Keratinocyte (primary cell): Measurements from ENCODE around the gene BLMH. TPM values are rescaled to one million over a fixed set of nuclear protein-coding genes. Genes with fewer than 3 reads are reported as not detected.

Source experiments
- DNase-seq: peaks from one replicate; pipeline ENCODE4 v3.0.0-alpha.2; 2011; ENCODE audit warnings: low read depth, missing footprints, low spot score
- FAIRE-seq: peaks from 2 replicates; lab custom pipeline; 2011; peaks lifted over from hg19 to GRCh38; lab: Jason Lieb, UNC
- H2AFZ ChIP-seq: 2 replicates; pipeline ENCODE4 v1.6.0; 2012; ENCODE audit warnings: low read length, control low read depth, inconsistent platforms; ENCODE audit not compliant: control insufficient read depth
- H3K27ac ChIP-seq: 2 replicates; pipeline ENCODE4 v1.5.1; 2011; ENCODE audit warnings: low read length; ENCODE audit not compliant: control insufficient read depth, insufficient read depth
- H3K27me3 ChIP-seq: 3 replicates; pipeline ENCODE4 v1.6.0; 2011; ENCODE audit warnings: low read length; ENCODE audit not compliant: control insufficient read depth, insufficient read depth; ENCODE audit errors: extremely low read depth
- H3K36me3 ChIP-seq, 2 experiments: 2 replicates in 1 of 2; 3 replicates in 1 of 2; pipeline ENCODE4 v1.5.1; 2011; ENCODE audit warnings: low read length in 2 of 2, mild to moderate bottlenecking in 1 of 2; ENCODE audit not compliant: control insufficient read depth in 2 of 2, insufficient read depth in 2 of 2; ENCODE audit errors: extremely low read depth in 1 of 2
- H3K4me1 ChIP-seq: 3 replicates; pipeline ENCODE4 v1.5.1; 2011; ENCODE audit warnings: low read length; ENCODE audit not compliant: control insufficient read depth, insufficient read depth; ENCODE audit errors: extremely low read depth
- H3K4me2 ChIP-seq: 3 replicates; pipeline ENCODE4 v1.6.0; 2011; ENCODE audit warnings: low read depth, low read length; ENCODE audit not compliant: control insufficient read depth, insufficient read depth; ENCODE audit errors: extremely low read depth
- H3K4me3 ChIP-seq, 3 experiments: fragments of 200-600 bp in 1 of 3; sonication (generic) in 1 of 3; 2 replicates in 2 of 3; 3 replicates in 1 of 3; pipeline ENCODE4 v1.5.1; 2011 to 2016; ENCODE audit warnings: low read length in 3 of 3, mild to moderate bottlenecking in 3 of 3, control low read depth in 2 of 3, inconsistent platforms in 1 of 3, low read depth in 1 of 3, mixed read lengths in 1 of 3, mixed run types in 1 of 3, moderate library complexity in 1 of 3; ENCODE audit not compliant: control insufficient read depth in 2 of 3, insufficient read depth in 2 of 3; ENCODE audit errors: extremely low read depth in 1 of 3
- H3K79me2 ChIP-seq: 2 replicates; pipeline ENCODE4 v1.6.0; 2012; ENCODE audit warnings: low read length; ENCODE audit not compliant: control insufficient read depth, insufficient read depth
- H3K9ac ChIP-seq: 3 replicates; pipeline ENCODE4 v1.6.0; 2011; ENCODE audit warnings: low read length; ENCODE audit not compliant: control insufficient read depth, insufficient read depth; ENCODE audit errors: extremely low read depth
- H3K9me1 ChIP-seq: 3 replicates; pipeline ENCODE4 v1.6.0; 2011; ENCODE audit warnings: low read length; ENCODE audit not compliant: control insufficient read depth, insufficient read depth; ENCODE audit errors: extremely low read depth
- H3K9me3 ChIP-seq: 2 replicates; pipeline ENCODE4 v1.5.1; 2012; ENCODE audit warnings: low read depth, low read length; ENCODE audit not compliant: control insufficient read depth
- H4K20me1 ChIP-seq: 3 replicates; pipeline ENCODE4 v1.6.0; 2011; ENCODE audit warnings: low read length; ENCODE audit not compliant: control insufficient read depth, insufficient read depth; ENCODE audit errors: extremely low read depth
- CTCF ChIP-seq, 3 experiments: IDR thresholded peaks in 1 of 3; conservative IDR thresholded peaks in 1 of 3; optimal IDR thresholded peaks in 1 of 3; 2 replicates in 2 of 3; 3 replicates in 1 of 3; pipeline versions ENCODE3 to v1.5.1; 2011; ENCODE audit warnings: low read length in 3 of 3, mild to moderate bottlenecking in 3 of 3, moderate library complexity in 2 of 3, control low read depth in 1 of 3, inconsistent platforms in 1 of 3; ENCODE audit not compliant: insufficient read depth in 2 of 3; ENCODE audit errors: extremely low read depth in 1 of 3
- EZH2 ChIP-seq: IDR thresholded peaks from one replicate; pipeline ENCODE4 v1.6.1; 2012; ENCODE audit warnings: inconsistent platforms, mild to moderate bottlenecking, low read length, moderate library complexity
- dilution Hi-C: fragments of 300-500 bp; cut with MboI; formaldehyde crosslinking; loops from one replicate; pipeline ENCODE4 v1.7.0; 2020; ENCODE audit warnings: low sequenced_read_pairs; ENCODE audit not compliant: extremely low pct_ligation_motif_present
- polyA plus RNA-seq, 5 experiments: library from polyadenylated mRNA; depleted of rRNA in 3 of 5; stranded (reverse) in 3 of 5; stranded (forward) in 1 of 5; unstranded in 1 of 5; fragments of >200 nt; gene quantifications; 1 replicate in 1 of 5; 2 replicates in 3 of 5; 3 replicates in 1 of 5; pipeline versions ENCODE4 v1.2.1 to v1.2.3, GENCODE V29; 2011 to 2012; ENCODE audit warnings: missing spikeins in 2 of 5, low read depth in 1 of 5, low replicate concordance in 1 of 5
- small RNA-seq, 3 experiments: library from RNA; depleted of rRNA; stranded (forward); fragments of <200 nt; gene quantifications; one replicate each; pipeline ENCODE3, GENCODE V24; 2012; ENCODE audit warnings: low read depth in 3 of 3, low replicate concordance in 1 of 3; ENCODE audit not compliant: insufficient read length in 3 of 3

The BLMH gene
- polyA plus RNA-seq, 1 donor (not counting 4 experiments of a cell fraction or from before 2014, with no cell fraction given), result 4.2 TPM

DNA sequence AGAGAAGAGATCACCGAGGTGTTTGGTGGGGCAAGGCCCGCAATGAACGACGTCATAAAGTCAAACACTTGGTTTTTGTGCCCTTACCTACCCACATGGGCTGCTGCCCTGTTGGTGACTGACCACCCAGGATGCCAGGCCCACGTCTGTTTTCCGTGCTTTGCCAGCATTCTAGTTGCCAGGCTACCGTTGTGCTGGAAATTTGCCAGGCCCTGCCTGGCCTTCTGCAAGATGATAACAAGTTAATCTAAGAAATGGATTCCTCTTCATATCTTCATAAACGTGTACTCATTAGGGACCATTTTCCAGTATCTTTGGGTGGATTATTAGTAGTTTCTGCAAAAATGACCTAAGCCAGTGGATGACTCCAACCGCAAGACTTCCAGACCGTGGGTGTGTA lies 91.6 kb downstream of the BLMH start:
- no peaks in the 10 kb centered on the region for H3K9me3 ChIP-seq
- H4K20me1 ChIP-seq, result no peaks in the 10 kb centered on the region
- no peak overlapping the region for H3K9ac ChIP-seq
- H3K4me3 ChIP-seq, result no peak overlapping the region
- no peak overlapping the region for H3K27ac ChIP-seq
- no peaks in the 10 kb centered on the region for H3K36me3 ChIP-seq
- no peaks in the 10 kb centered on the region for H3K79me2 ChIP-seq
- no peak for TF ChIP-seq EZH2
- TF ChIP-seq CTCF (optimal IDR thresholded peaks at IDR 0.05 in 1 of 3, IDR thresholded peaks at IDR 0.05 in 1 of 3, conservative IDR thresholded peaks at IDR 0.05 in 1 of 3; ENCODE audit: extremely low read depth in 1 of 3, insufficient read depth in 2 of 3, low read length in 3 of 3), result no peak
- FAIRE-seq (no peak), DNase-seq (no peak)
- H3K9me1 ChIP-seq, result no peaks in the 10 kb centered on the region
- no peaks in the 10 kb centered on the region for H3K4me1 ChIP-seq
- H2AFZ ChIP-seq, result no peak overlapping the region
- dilution Hi-C loops, result no loop called here
- peaks cover 10% of the 10 kb centered on the region for H3K27me3 ChIP-seq
- H3K4me2 ChIP-seq, result no peak overlapping the region

DNA sequence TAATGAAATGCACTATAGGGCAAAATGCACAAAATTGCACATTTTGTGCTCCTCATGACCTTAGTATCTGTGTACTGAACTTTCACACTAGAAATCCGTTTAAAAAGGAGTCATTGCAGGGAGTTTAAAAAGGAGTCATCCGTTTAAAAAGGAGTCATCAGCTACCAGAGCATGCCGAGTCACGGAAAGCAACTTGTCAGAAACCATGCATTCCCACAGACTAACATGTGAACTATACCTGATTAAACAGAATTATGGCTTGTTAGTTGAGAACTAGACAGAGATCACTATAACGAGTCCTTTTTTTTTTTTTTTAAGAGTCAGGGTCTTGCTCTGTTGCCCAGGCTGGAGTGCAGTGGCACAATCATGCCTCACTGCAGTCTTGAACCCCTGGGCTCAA lies 92.1 kb downstream of the BLMH start:
- TF ChIP-seq CTCF (optimal IDR thresholded peaks at IDR 0.05 in 1 of 3, IDR thresholded peaks at IDR 0.05 in 1 of 3, conservative IDR thresholded peaks at IDR 0.05 in 1 of 3; ENCODE audit: extremely low read depth in 1 of 3, insufficient read depth in 2 of 3, low read length in 3 of 3) (no peak), EZH2 (no peak)
- H2AFZ ChIP-seq, result no peak overlapping the region
- H3K4me3 ChIP-seq, result no peak overlapping the region
- H4K20me1 ChIP-seq, result no peaks in the 10 kb centered on the region
- H3K9me3 ChIP-seq, result no peaks in the 10 kb centered on the region
- no peaks in the 10 kb centered on the region for H3K9me1 ChIP-seq
- H3K79me2 ChIP-seq, result no peaks in the 10 kb centered on the region
- H3K4me2 ChIP-seq, result no peak overlapping the region
- FAIRE-seq (no peak), DNase-seq (no peak)
- dilution Hi-C loops, result loop anchor here (10.0 kb wide), 1 partner anchor 125 kb away; no protein-coding TSS in a partner anchor
- peaks cover 10% of the 10 kb centered on the region for H3K27me3 ChIP-seq
- H3K36me3 ChIP-seq, result no peaks in the 10 kb centered on the region
- no peak overlapping the region for H3K9ac ChIP-seq
- H3K4me1 ChIP-seq, result no peaks in the 10 kb centered on the region
- no peak overlapping the region for H3K27ac ChIP-seq

Small RNA genes within 50 kb of the gene (small RNA-seq; reads per million reads assigned to genes)
- gene RF00154 (1.0 to 18.1 (median 5.2) reads per million in 3 experiments), gene RNU6-1267P (0 to 0.25 (median 0) reads per million in 3 experiments)

Other genes with a start within 250 kb of the BLMH start
- 9.0 to 12.7 TPM (median 10.1 TPM) in 3 replicates for gene NSRP1, start 175.1 kb downstream of the BLMH start, polyA plus RNA-seq
- gene SLC6A4, start 56.2 kb downstream of the BLMH start, polyA plus RNA-seq, result 0.01 TPM in 1 of 3 replicates, not detected in the others
- gene TMIGD1, start 42.1 kb upstream of the BLMH start, polyA plus RNA-seq, result not detected in 3 replicates
- gene CPD, start 87.0 kb upstream of the BLMH start, polyA plus RNA-seq, result 24.0 to 30.5 TPM (median 29.3 TPM) in 3 replicates
- 17.3 to 32.6 TPM (median 24.5 TPM) in 3 replicates for gene GOSR1, start 185.5 kb upstream of the BLMH start, polyA plus RNA-seq